ENCODE results near the gene CEACAM16. TPM values are rescaled to one million over a fixed set of nuclear protein-coding genes. Genes with fewer than 3 reads are reported as not detected.

Gene CEACAM16
- total RNA-seq, 2 experiments from 2014 or later, result not detected

DNA sequence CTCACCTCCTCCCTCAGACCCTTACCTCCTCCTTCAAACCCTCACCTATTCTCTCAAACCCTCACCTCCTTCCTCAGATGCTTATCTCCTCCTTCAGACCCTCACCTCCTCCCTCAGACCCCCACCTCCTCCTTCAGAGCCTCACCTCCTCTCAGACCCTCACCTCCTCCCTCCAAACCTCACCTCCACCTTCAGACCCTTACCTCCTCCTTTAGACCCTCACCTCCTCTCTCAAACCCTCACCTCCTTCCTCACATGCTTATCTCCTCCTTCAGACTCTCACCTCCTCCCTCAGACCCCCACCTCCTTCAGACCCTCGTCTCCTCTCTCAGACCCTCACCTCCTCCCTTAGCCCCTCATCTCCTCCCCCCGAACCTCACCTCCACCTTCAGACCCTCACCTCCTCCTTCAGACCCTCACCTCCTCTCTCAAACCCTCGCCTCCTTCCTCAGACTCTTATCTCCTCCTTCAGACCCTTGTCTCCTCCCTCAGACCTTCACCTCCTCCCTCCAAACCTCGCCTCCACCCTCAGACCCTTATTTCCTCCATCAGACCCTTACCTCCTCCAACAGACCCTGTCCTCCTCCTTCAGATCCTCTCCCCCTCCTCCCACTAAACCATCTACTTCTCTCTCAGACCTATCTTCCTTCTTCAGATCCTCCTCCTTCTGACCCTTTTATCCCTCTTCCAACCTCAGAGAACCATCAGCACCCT lies 47.1 kb downstream of the CEACAM16 start:
- TF ChIP-seq EZH2phosphoT487 (IDR thresholded peaks at IDR 0.05; ENCODE audit: borderline replicate concordance, low read depth, low read length), result no peak
- TF ChIP-seq, protein P1, sequence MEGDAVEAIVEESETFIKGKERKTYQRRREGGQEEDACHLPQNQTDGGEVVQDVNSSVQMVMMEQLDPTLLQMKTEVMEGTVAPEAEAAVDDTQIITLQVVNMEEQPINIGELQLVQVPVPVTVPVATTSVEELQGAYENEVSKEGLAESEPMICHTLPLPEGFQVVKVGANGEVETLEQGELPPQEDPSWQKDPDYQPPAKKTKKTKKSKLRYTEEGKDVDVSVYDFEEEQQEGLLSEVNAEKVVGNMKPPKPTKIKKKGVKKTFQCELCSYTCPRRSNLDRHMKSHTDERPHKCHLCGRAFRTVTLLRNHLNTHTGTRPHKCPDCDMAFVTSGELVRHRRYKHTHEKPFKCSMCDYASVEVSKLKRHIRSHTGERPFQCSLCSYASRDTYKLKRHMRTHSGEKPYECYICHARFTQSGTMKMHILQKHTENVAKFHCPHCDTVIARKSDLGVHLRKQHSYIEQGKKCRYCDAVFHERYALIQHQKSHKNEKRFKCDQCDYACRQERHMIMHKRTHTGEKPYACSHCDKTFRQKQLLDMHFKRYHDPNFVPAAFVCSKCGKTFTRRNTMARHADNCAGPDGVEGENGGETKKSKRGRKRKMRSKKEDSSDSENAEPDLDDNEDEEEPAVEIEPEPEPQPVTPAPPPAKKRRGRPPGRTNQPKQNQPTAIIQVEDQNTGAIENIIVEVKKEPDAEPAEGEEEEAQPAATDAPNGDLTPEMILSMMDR (conservative IDR thresholded peaks at IDR 0.05; ENCODE audit: low read length), result no peak
- no peak overlapping the region for H3K4me2 ChIP-seq (ENCODE audit: low read length)
- POLR2A ChIA-PET, result no interaction called here

DNA sequence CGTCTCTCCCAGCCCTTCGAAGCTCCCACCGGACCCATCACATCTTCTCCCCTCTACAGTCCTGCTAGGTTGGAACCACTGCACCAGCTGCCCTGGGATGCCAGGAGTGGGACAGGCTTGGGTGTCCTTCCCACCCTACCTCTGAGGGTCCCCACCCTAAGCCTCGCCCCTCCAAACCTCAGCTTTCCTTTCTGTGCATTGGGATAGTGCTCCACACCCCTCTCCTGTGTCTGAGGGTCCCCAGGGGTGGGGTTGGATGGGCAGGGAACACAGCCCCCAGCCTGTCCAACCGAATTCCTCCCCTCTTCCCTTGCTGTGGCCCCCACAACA lies 47.6 kb downstream of the CEACAM16 start:
- BruUV-seq (replicated peaks), result no TSS peak
- Histone ChIP-seq H3K36me3 (ENCODE audit: insufficient read depth, low read length) (peaks cover 19% of the 10 kb centered on the region; the same call in 1 of the 2 replicates), H3K4me1 (ENCODE audit: insufficient read depth, low read length, poor library complexity, severe bottlenecking) (peaks cover 45% of the 10 kb centered on the region), H4K20me1 (ENCODE audit: insufficient read depth, low read length) (no peaks in the 10 kb centered on the region), H2AFZ (ENCODE audit: low read length) (no peak overlapping the region), H3K4me2 (ENCODE audit: low read length) (peak overlapping the region; percentile 79), H3K4me3 (ENCODE audit: low read depth, low read length, poor library complexity, severe bottlenecking) (no peak overlapping the region), H3K79me2 (ENCODE audit: insufficient read depth, low read depth, low read length) (peaks cover 27% of the 10 kb centered on the region), H3K9me2 (ENCODE audit: insufficient read depth, low read length) (no peaks in the 10 kb centered on the region), H3K27ac (ENCODE audit: low read depth, low read length, poor library complexity, severe bottlenecking) (no peak overlapping the region), H3K9me3 (ENCODE audit: low read length) (no peaks in the 10 kb centered on the region)
- ChIA-PET POLR2A (no interaction called here), CTCF (ENCODE audit: unreplicated experiment) (no interaction called here)
- TF ChIP-seq, protein P1 (conservative IDR thresholded peaks at IDR 0.05; ENCODE audit: low read length), result no peak
- no peak for TF ChIP-seq EZH2phosphoT487 (IDR thresholded peaks at IDR 0.05; ENCODE audit: borderline replicate concordance, low read depth, low read length)
- intact Hi-C loops (cut with micrococcal nuclease; ENCODE audit: unreplicated experiment), result no loop called here
- DNase-seq (ENCODE audit: low spot score), result no peak

More for the DNA sequence above, 47.1 kb downstream of the CEACAM16 start:
- Histone ChIP-seq H3K9me3 (ENCODE audit: low read length) (no peaks in the 10 kb centered on the region), H4K20me1 (ENCODE audit: insufficient read depth, low read length) (no peaks in the 10 kb centered on the region), H3K79me2 (ENCODE audit: insufficient read depth, low read depth, low read length) (peaks cover 23% of the 10 kb centered on the region), H3K9me2 (ENCODE audit: insufficient read depth, low read length) (no peaks in the 10 kb centered on the region), H3K4me1 (ENCODE audit: insufficient read depth, low read length, poor library complexity, severe bottlenecking) (peaks cover 45% of the 10 kb centered on the region), H3K27ac (ENCODE audit: low read depth, low read length, poor library complexity, severe bottlenecking) (no peak overlapping the region), H3K4me3 (ENCODE audit: low read depth, low read length, poor library complexity, severe bottlenecking) (no peak overlapping the region), H2AFZ (ENCODE audit: low read length) (no peak overlapping the region), H3K36me3 (ENCODE audit: insufficient read depth, low read length) (peaks cover 14% of the 10 kb centered on the region; the same call in 1 of the 2 replicates)
- CTCF ChIA-PET (ENCODE audit: unreplicated experiment), result no interaction called here
- intact Hi-C loops (cut with micrococcal nuclease; ENCODE audit: unreplicated experiment), result no loop called here
- DNase-seq (ENCODE audit: low spot score), result no peak
- BruUV-seq (replicated peaks), result no TSS peak

DNA sequence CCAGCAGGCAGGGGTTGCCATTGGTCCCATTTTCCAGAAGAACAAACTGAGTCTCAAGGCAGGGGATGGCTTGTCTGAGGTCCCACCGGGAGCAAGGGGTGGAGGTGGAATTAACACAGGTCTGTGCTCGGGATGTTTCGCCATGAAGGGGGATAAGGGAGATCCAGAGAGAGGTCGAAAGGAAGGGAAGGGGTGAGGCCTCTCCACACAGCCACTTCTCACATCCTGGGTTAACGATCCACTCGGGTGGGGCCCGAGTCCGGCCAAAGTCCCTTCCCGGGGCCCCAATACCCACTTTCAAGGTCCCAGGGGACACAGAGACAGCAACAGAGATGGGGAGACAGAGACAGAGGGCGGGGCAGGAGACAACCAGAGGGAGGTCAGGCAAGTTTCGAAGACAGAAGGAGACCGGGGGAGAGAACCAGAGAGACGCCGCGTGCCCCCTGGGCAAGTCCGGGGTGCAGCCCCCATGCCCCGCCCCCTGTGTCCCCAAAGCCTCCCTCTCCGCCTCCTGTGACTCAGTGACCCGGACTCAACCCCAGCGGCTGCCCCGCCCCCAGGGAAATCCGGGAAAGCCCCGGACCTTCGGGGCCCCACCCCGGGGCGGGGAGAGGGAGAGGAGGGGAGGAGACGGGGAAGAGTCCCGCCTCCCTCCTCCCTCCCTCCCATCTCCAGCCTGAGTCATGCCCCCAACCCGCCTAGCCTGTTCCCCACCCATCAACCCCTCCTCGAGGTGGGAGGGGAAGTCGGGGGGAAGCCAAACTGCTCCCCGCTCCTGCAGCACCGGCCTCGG lies 48.2 kb downstream of the CEACAM16 start:
- Histone ChIP-seq H3K36me3 (ENCODE audit: insufficient read depth, low read length) (peaks cover 21% of the 10 kb centered on the region; the same call in 1 of the 2 replicates), H3K4me2 (ENCODE audit: low read length) (peak overlapping the region; percentile 79), H3K9me2 (ENCODE audit: insufficient read depth, low read length) (no peaks in the 10 kb centered on the region), H3K27ac (ENCODE audit: low read depth, low read length, poor library complexity, severe bottlenecking) (peak overlapping the region; percentile 95), H3K4me1 (ENCODE audit: insufficient read depth, low read length, poor library complexity, severe bottlenecking) (peaks cover 45% of the 10 kb centered on the region), H3K79me2 (ENCODE audit: insufficient read depth, low read depth, low read length) (peaks cover 27% of the 10 kb centered on the region), H4K20me1 (ENCODE audit: insufficient read depth, low read length) (no peaks in the 10 kb centered on the region), H3K4me3 (ENCODE audit: low read depth, low read length, poor library complexity, severe bottlenecking) (peak overlapping the region; percentile 84), H3K9me3 (ENCODE audit: low read length) (no peaks in the 10 kb centered on the region), H2AFZ (ENCODE audit: low read length) (peak overlapping the region; percentile 69; the same call in 1 of the 2 replicates)
- CTCF ChIA-PET (ENCODE audit: unreplicated experiment), result no interaction called here
- DNase-seq (ENCODE audit: low spot score), result peak; percentile 79
- intact Hi-C loops (cut with micrococcal nuclease; ENCODE audit: unreplicated experiment), result no loop called here
- POLR2A ChIA-PET, result no interaction called here
- TF ChIP-seq, protein P1 (conservative IDR thresholded peaks at IDR 0.05; ENCODE audit: low read length), result no peak
- TF ChIP-seq EZH2phosphoT487 (IDR thresholded peaks at IDR 0.05; ENCODE audit: borderline replicate concordance, low read depth, low read length), result no peak
- no TSS peak for BruUV-seq (replicated peaks)

All from OCI-LY7 (cell line).